HG03354 (cell line): ENCODE results near the gene MAEA.
A peak's percentile ranks its signal among the peaks of the same experiment; 100 is the strongest.

ENCODE experiments used
- ATAC-seq: cut with Tn5 transposase; IDR thresholded peaks from one replicate; pipeline ENCODE4 v1.9.1; 2021; ENCODE audit warnings: mild to moderate bottlenecking; ENCODE audit not compliant: unreplicated experiment, poor library complexity, severe bottlenecking

Gene MAEA

GRCh38 chr4:1297456-1298325 lies 8.0 kb downstream of the MAEA start:
- ATAC-seq = no peak

- ATAC-seq = no peak
Measured at GRCh38 chr4:1298461-1298860, 8.8 kb downstream of the MAEA start.

- ATAC-seq = no peak
Measured at GRCh38 chr4:1299301-1299860, 9.7 kb downstream of the MAEA start.

- ATAC-seq = no peak
Measured at GRCh38 chr4:1300466-1301455, 11.1 kb downstream of the MAEA start.

GRCh38 chr4:1302159-1302558 lies 12.5 kb downstream of the MAEA start:
- ATAC-seq = no peak

GRCh38 chr4:1305261-1305711 lies 15.6 kb downstream of the MAEA start:
- ATAC-seq = no peak

- ATAC-seq = no peak
Measured at GRCh38 chr4:1305781-1306455, 16.2 kb downstream of the MAEA start.

- ATAC-seq = no peak
Measured at GRCh38 chr4:1307951-1308735, 18.5 kb downstream of the MAEA start.

- peak; percentile 94 for ATAC-seq
Measured at GRCh38 chr4:1309261-1310010, 19.7 kb downstream of the MAEA start.

- no peak for ATAC-seq
Measured at GRCh38 chr4:1310031-1310795, 20.5 kb downstream of the MAEA start.

- no peak for ATAC-seq
Measured at GRCh38 chr4:1310796-1311631, 21.3 kb downstream of the MAEA start.

GRCh38 chr4:1312821-1313640 lies 23.3 kb downstream of the MAEA start:
- ATAC-seq = no peak

GRCh38 chr4:1315306-1315705 lies 25.6 kb downstream of the MAEA start:
- ATAC-seq = no peak

GRCh38 chr4:1315836-1316536 lies 26.3 kb downstream of the MAEA start:
- no peak for ATAC-seq

GRCh38 chr4:1316537-1317168 lies 27.0 kb downstream of the MAEA start:
- ATAC-seq = no peak
